HG03108 (cell line): Measurements from ENCODE around the gene RTN1.
A peak's percentile ranks its signal among the peaks of the same experiment; 100 is the strongest.

Experiments used
- ATAC-seq: cut with Tn5 transposase; IDR thresholded peaks from one replicate; pipeline ENCODE4 v1.9.1; 2021; ENCODE audit warnings: moderate library complexity; ENCODE audit not compliant: unreplicated experiment

The RTN1 gene

GRCh38 chr14:59576332-59577294 is 294.0 kb downstream of the RTN1 start, which contains the start of gene CCDC175:
TSS of gene CCDC175 (minus strand) at chr14:59576812. CDS start at chr14:59576775, 37 bp downstream.
- ATAC-seq = peak; percentile 97

- no peak for ATAC-seq
Measured at GRCh38 chr14:59570122-59570521, 300.5 kb downstream of the RTN1 start.

GRCh38 chr14:59566725-59567124 is 303.9 kb downstream of the RTN1 start:
- no peak for ATAC-seq

GRCh38 chr14:59566296-59566695 is 304.3 kb downstream of the RTN1 start:
- ATAC-seq = no peak

- ATAC-seq = no peak
Measured at GRCh38 chr14:59565087-59565486, 305.5 kb downstream of the RTN1 start.

GRCh38 chr14:59564366-59564765 is 306.2 kb downstream of the RTN1 start:
- no peak for ATAC-seq

- ATAC-seq = no peak
Measured at GRCh38 chr14:59547310-59547709, 323.3 kb downstream of the RTN1 start.
